ENCODE data around the gene ZDHHC8.

The ZDHHC8 gene

GRCh38 chr22:20183823-20184222, 52.2 kb downstream of the ZDHHC8 start:
- no peak for DNase-seq

GRCh38 chr22:20184501-20185165, 53.0 kb downstream of the ZDHHC8 start:
- DNase-seq: no peak

- DNase-seq: no peak
Measured at GRCh38 chr22:20185750-20186149, 54.1 kb downstream of the ZDHHC8 start.

- DNase-seq: no peak
Measured at GRCh38 chr22:20186183-20186870, 54.7 kb downstream of the ZDHHC8 start.

- DNase-seq: no peak
Measured at GRCh38 chr22:20186871-20187546, 55.4 kb downstream of the ZDHHC8 start.

GRCh38 chr22:20187777-20188566, 56.4 kb downstream of the ZDHHC8 start:
- no peak for DNase-seq

GRCh38 chr22:20188567-20188877, 56.9 kb downstream of the ZDHHC8 start:
- no peak for DNase-seq

GRCh38 chr22:20191000-20191515, 59.5 kb downstream of the ZDHHC8 start:
- no peak for DNase-seq

- no peak for DNase-seq
Measured at GRCh38 chr22:20191803-20192202, 60.2 kb downstream of the ZDHHC8 start.

GRCh38 chr22:20192293-20192971, 60.8 kb downstream of the ZDHHC8 start:
- no peak for DNase-seq

- DNase-seq: no peak
Measured at GRCh38 chr22:20192972-20193760, 61.6 kb downstream of the ZDHHC8 start.

GRCh38 chr22:20193761-20194494, 62.3 kb downstream of the ZDHHC8 start:
- no peak for DNase-seq

- no peak for DNase-seq
Measured at GRCh38 chr22:20194681-20195593, 63.3 kb downstream of the ZDHHC8 start.

GRCh38 chr22:20196094-20196842, 64.7 kb downstream of the ZDHHC8 start:
- DNase-seq: no peak

Data from NCI-H2081 (cell line).